Measurements from ENCODE around the gene SKI.

The SKI gene

GRCh38 chr1:2307064-2307605 lies 79.0 kb downstream of the SKI start:
- no peak for DNase-seq (ENCODE audit: low read depth)

- DNase-seq (ENCODE audit: low read depth): no peak
Measured at GRCh38 chr1:2307972-2308371, 79.9 kb downstream of the SKI start.

- no peak for DNase-seq (ENCODE audit: low read depth)
Measured at GRCh38 chr1:2308844-2309243, 80.7 kb downstream of the SKI start.

- DNase-seq (ENCODE audit: low read depth): no peak
Measured at GRCh38 chr1:2310332-2311183, 82.4 kb downstream of the SKI start.

- DNase-seq (ENCODE audit: low read depth): no peak
Measured at GRCh38 chr1:2311184-2312032, 83.3 kb downstream of the SKI start.

- no peak for DNase-seq (ENCODE audit: low read depth)
Measured at GRCh38 chr1:2312160-2312514, 84.0 kb downstream of the SKI start.

- DNase-seq (ENCODE audit: low read depth): no peak
Measured at GRCh38 chr1:2312515-2313301, 84.6 kb downstream of the SKI start.

GRCh38 chr1:2313651-2314261 lies 85.6 kb downstream of the SKI start:
- DNase-seq (ENCODE audit: low read depth): no peak

- no peak for DNase-seq (ENCODE audit: low read depth)
Measured at GRCh38 chr1:2314273-2314802, 86.2 kb downstream of the SKI start.

GRCh38 chr1:2314803-2315673 lies 86.9 kb downstream of the SKI start:
- no peak for DNase-seq (ENCODE audit: low read depth)

GRCh38 chr1:2315674-2316450 lies 87.7 kb downstream of the SKI start:
- DNase-seq (ENCODE audit: low read depth): no peak

GRCh38 chr1:2316451-2316961 lies 88.4 kb downstream of the SKI start:
- no peak for DNase-seq (ENCODE audit: low read depth)

GRCh38 chr1:2317230-2318065 lies 89.3 kb downstream of the SKI start:
- no peak for DNase-seq (ENCODE audit: low read depth)

GRCh38 chr1:2318314-2319278 lies 90.5 kb downstream of the SKI start:
- no peak for DNase-seq (ENCODE audit: low read depth)

- DNase-seq (ENCODE audit: low read depth): no peak
Measured at GRCh38 chr1:2319291-2319690, 91.2 kb downstream of the SKI start.

- no peak for DNase-seq (ENCODE audit: low read depth)
Measured at GRCh38 chr1:2320006-2320405, 91.9 kb downstream of the SKI start.
